Measurements from ENCODE around the gene ZNF320. TPM values are rescaled to one million over a fixed set of nuclear protein-coding genes. Genes with fewer than 3 reads are reported as not detected.
"Not testable (repeated sequence)": the region's sequence is repeated elsewhere in the genome, so short reads cannot be mapped to it uniquely, and the experiment has no call there.

The ZNF320 gene
- polyA plus RNA-seq, 3 donors from 2014 or later, result 4.9 to 5.5 TPM; not detected in 1

- H3K9me3 Mint-ChIP-seq, result no peaks in the 10 kb centered on the region
- peaks cover 0 to 4% (median 3%) of the 10 kb centered on the region in 3 donors for H3K36me3 Mint-ChIP-seq
- no peak for DNase-seq
- peaks cover 48 to 66% of the 10 kb centered on the region in 2 donors for H3K4me1 Mint-ChIP-seq
- H3K27ac Mint-ChIP-seq, result peak overlapping the region in 5 of 6 donors; percentile 5 to 88 (median 52)
- peak overlapping the region in 4 of 5 donors; percentile 0 to 73 (median 18) for H3K4me3 Mint-ChIP-seq
- H3K27me3 Mint-ChIP-seq (ENCODE audit: low read depth in 3 of 3), result peaks cover 0 to 8% (median 5%) of the 10 kb centered on the region in 3 donors
Measured at GRCh38 chr19:52938761-52939160, 41.3 kb upstream of the ZNF320 start.

GRCh38 chr19:52936954-52937325 lies 39.5 kb upstream of the ZNF320 start:
- H3K9me3 Mint-ChIP-seq, result no peaks in the 10 kb centered on the region
- no peak for DNase-seq
- peak overlapping the region in 5 of 6 donors; percentile 9 to 53 (median 43) for H3K27ac Mint-ChIP-seq
- peaks cover 0 to 4% (median 3%) of the 10 kb centered on the region in 3 donors for H3K27me3 Mint-ChIP-seq (ENCODE audit: low read depth in 3 of 3)
- peaks cover 40 to 64% of the 10 kb centered on the region in 2 donors for H3K4me1 Mint-ChIP-seq
- H3K36me3 Mint-ChIP-seq, result peaks cover 0 to 12% (median 11%) of the 10 kb centered on the region in 3 donors
- no peak overlapping the region for H3K4me3 Mint-ChIP-seq

DNA sequence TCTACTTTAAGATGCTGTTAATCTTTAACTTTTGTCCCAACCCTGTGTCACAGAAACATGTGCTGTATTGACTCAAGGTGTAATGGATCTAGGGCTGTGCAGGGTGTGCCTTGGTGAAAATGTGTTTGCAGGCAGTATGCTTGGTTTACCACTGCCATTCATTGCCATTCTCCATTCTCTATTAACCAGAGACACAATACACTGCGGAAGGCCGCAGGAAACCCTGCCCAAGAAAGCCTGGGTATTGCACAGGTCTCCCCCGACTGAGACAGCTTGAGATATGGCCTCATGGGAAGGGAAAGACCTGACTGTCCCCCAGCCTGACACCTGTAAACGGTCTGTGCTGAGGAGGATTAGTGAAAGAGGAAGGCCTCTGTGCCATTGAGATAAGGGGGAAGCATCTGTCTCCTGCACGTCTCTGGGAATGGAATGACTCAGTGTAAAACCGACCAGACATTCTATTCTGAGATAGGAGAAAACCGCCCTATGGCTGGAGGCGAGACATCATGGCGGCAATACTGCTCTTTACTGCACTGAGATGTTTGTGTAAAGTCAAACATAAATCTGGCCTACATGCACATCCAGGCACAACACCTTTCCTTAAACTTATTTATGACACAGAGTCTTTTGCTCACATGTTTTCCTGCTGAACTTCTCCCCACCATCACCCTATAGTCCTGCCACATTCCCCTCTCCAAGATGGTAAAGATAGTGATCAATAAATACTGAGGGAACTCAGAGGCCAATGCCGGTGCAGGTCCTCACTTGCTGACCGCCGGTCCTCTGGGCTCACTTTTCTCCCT lies 38.9 kb upstream of the ZNF320 start:
- H3K36me3 Mint-ChIP-seq, result peaks cover 0 to 14% (median 11%) of the 10 kb centered on the region in 3 donors
- H3K27me3 Mint-ChIP-seq (ENCODE audit: low read depth in 3 of 3), result peaks cover 0 to 2% (median 0%) of the 10 kb centered on the region in 3 donors
- DNase-seq, result no peak
- no peaks in the 10 kb centered on the region for H3K9me3 Mint-ChIP-seq
- peak overlapping the region in 4 of 6 donors; percentile 9 to 56 (median 50) for H3K27ac Mint-ChIP-seq
- H3K4me3 Mint-ChIP-seq, result peak overlapping the region in 2 of 5 donors; percentile 2 to 36
- H3K4me1 Mint-ChIP-seq, result peaks cover 34 to 59% of the 10 kb centered on the region in 2 donors

GRCh38 chr19:52935434-52935833 lies 38.0 kb upstream of the ZNF320 start:
- Mint-ChIP-seq H3K4me3 (peak overlapping the region in 1 of 5 donors; percentile 33), H3K36me3 (peaks cover 0 to 14% (median 11%) of the 10 kb centered on the region in 3 donors), H3K27me3 (ENCODE audit: low read depth in 3 of 3) (peaks cover 0 to 2% (median 0%) of the 10 kb centered on the region in 3 donors), H3K9me3 (no peaks in the 10 kb centered on the region), H3K27ac (peak overlapping the region in 3 of 6 donors; percentile 10 to 73 (median 26)), H3K4me1 (peaks cover 27 to 49% of the 10 kb centered on the region in 2 donors)
- peak in 2 of 3 donors; percentile 10 for DNase-seq

DNA sequence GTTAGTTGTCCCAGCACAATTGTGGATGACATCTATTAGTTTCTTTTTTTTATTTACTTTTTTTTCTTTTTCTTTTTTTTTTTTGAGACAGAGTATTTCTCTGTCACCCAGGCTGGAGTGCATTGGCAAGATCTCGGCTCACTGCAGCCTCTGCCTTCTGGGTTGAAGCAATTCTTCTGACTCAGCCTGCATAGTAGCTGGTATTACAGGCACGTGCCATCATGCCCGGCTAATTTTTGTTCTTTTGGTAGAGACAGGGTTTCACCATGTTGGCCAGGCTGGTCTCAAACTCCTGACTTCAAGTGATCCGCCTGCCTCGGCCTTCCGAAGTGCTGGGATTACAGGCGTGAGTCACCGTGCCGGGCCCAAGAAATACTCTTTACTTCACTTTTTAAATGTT lies 27.2 kb upstream of the ZNF320 start:
- DNase-seq; H3K27me3 Mint-ChIP-seq (ENCODE audit: low read depth in 3 of 3); H3K9me3 Mint-ChIP-seq; H3K27ac Mint-ChIP-seq: not testable (repeated sequence)
- Mint-ChIP-seq H3K4me3 (peak overlapping the region; percentile 5 to 53 (median 32)), H3K36me3 (peaks cover 9 to 11% (median 10%) of the 10 kb centered on the region in 3 donors), H3K4me1 (peaks cover 36 to 37% of the 10 kb centered on the region in 2 donors)

GRCh38 chr19:52923778-52924593 lies 26.6 kb upstream of the ZNF320 start:
- no peaks in the 10 kb centered on the region for H3K9me3 Mint-ChIP-seq
- H3K4me1 Mint-ChIP-seq, result peaks cover 36 to 37% of the 10 kb centered on the region in 2 donors
- H3K4me3 Mint-ChIP-seq, result peak overlapping the region; percentile 90 to 98 (median 96)
- H3K27ac Mint-ChIP-seq, result peak overlapping the region; percentile 78 to 97 (median 92)
- H3K27me3 Mint-ChIP-seq (ENCODE audit: low read depth in 3 of 3), result peaks cover 1 to 4% (median 4%) of the 10 kb centered on the region in 3 donors
- peaks cover 5 to 6% (median 6%) of the 10 kb centered on the region in 3 donors for H3K36me3 Mint-ChIP-seq
- no peak for DNase-seq

GRCh38 chr19:52922841-52923777 lies 25.7 kb upstream of the ZNF320 start, which contains the start of gene ZNF888:
Gene ZNF888 (minus strand): TSS chr19:52923428. CDS start chr19:52917873, 5,555 bp downstream.
- peak; percentile 85 to 86 (median 85) for DNase-seq
- no peaks in the 10 kb centered on the region for H3K9me3 Mint-ChIP-seq
- peaks cover 36 to 37% of the 10 kb centered on the region in 2 donors for H3K4me1 Mint-ChIP-seq
- peaks cover 1 to 4% (median 4%) of the 10 kb centered on the region in 3 donors for H3K27me3 Mint-ChIP-seq (ENCODE audit: low read depth in 3 of 3)
- H3K27ac Mint-ChIP-seq, result peak within 1 kb of the TSS; percentile 87 to 97 (median 92)
- H3K4me3 Mint-ChIP-seq, result peak within 1 kb of the TSS; percentile 90 to 98 (median 96)
- peaks cover 0 to 4% (median 0%) of the 10 kb centered on the region in 3 donors for H3K36me3 Mint-ChIP-seq

GRCh38 chr19:52917531-52917930 lies 20.1 kb upstream of the ZNF320 start:
- peaks cover 17 to 19% of the 10 kb centered on the region in 2 donors for H3K4me1 Mint-ChIP-seq
- H3K27ac Mint-ChIP-seq, result no peak overlapping the region

DNA sequence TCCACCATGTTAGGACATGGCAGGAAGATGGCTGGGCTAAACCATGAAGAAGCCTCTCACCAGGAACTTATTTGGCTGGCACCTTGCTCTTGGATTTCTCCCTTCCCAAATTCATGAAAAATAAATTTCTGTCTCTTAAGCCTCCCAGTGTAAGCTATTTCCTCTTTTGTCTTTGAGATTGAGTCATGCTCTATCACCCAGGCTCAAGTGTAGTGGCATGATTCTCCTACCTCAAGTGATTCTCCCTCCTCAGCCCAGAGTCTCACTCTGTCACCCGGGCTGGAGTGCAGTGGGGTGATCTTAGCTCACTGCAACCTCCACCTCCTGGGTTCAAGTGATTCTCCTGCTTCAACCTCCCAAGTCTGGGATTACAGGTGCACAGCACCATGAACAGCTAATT lies 13.2 kb upstream of the ZNF320 start:
- Mint-ChIP-seq H3K27me3 (ENCODE audit: low read depth in 3 of 3) (peaks cover 0 to 2% (median 0%) of the 10 kb centered on the region in 3 donors), H3K36me3 (peaks cover 43 to 73% (median 66%) of the 10 kb centered on the region in 3 donors), H3K27ac (no peak overlapping the region), H3K4me3 (no peak overlapping the region), H3K4me1 (no peaks in the 10 kb centered on the region), H3K9me3 (peaks cover 0 to 37% (median 27%) of the 10 kb centered on the region in 6 donors)
- no peak for DNase-seq

More at GRCh38 chr19:52917531-52917930, 20.1 kb upstream of the ZNF320 start:
- Mint-ChIP-seq H3K4me3 (no peak overlapping the region), H3K36me3 (peaks cover 21 to 35% (median 32%) of the 10 kb centered on the region in 3 donors), H3K27me3 (ENCODE audit: low read depth in 3 of 3) (peaks cover 0 to 3% (median 1%) of the 10 kb centered on the region in 3 donors), H3K9me3 (no peaks in the 10 kb centered on the region)
- DNase-seq, result no peak

DNA sequence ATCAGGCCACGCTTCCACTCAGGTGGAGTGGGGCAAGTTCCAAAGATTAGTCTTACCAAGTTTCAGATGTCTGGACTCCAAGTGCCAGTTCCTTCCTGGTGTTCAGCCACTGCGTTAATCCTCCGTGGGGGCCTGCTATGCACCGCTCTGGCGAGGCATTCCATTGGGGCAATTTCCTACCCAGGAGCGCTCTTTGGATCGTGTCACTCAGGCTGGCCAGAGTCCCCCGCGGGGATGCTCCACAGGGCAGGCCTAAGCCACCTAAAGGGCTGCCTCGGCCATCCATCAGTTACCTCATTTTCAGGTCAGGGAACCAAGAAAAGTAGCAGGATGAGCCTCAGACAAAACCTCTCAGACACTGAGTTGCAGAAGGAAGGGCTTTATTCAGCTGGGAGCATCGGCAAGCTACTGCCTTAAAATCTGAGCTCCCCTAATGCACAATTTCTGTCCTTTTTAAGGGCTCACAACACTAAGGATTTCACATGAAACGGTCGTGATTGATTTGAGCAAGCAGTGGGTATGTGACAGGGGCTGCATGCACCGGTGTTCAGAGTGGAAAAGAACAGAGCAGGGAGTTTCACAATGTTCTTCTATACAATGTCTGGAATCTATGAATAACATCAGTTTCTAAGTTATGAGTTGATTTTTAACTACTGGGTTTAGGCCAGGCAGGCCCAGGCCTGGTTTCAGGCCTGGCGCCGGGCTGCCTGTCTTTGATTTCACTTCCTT lies 6.8 kb upstream of the ZNF320 start:
- DNase-seq; H3K27ac Mint-ChIP-seq; H3K27me3 Mint-ChIP-seq (ENCODE audit: low read depth in 3 of 3); H3K4me1 Mint-ChIP-seq; H3K4me3 Mint-ChIP-seq: not testable (repeated sequence)
- peaks cover 2 to 36% (median 23%) of the 10 kb centered on the region in 6 donors for H3K9me3 Mint-ChIP-seq
- peaks cover 30 to 37% (median 33%) of the 10 kb centered on the region in 3 donors for H3K36me3 Mint-ChIP-seq

- peaks cover 12 to 19% (median 15%) of the 10 kb centered on the region in 3 donors for H3K36me3 Mint-ChIP-seq
- DNase-seq, result no peak
- peaks cover 2 to 19% (median 11%) of the 10 kb centered on the region in 6 donors for H3K9me3 Mint-ChIP-seq
- no peak overlapping the region for H3K27ac Mint-ChIP-seq
- H3K4me1 Mint-ChIP-seq, result peaks cover 9 to 20% of the 10 kb centered on the region in 2 donors
- no peak overlapping the region for H3K4me3 Mint-ChIP-seq
- H3K27me3 Mint-ChIP-seq (ENCODE audit: low read depth in 3 of 3), result peaks cover 0 to 2% (median 2%) of the 10 kb centered on the region in 3 donors
Measured at GRCh38 chr19:52901842-52902241, 4.4 kb upstream of the ZNF320 start.

GRCh38 chr19:52898596-52898995 lies 1.2 kb upstream of the ZNF320 start:
- Mint-ChIP-seq H3K4me1 (peaks cover 16 to 25% of the 10 kb centered on the region in 2 donors), H3K4me3 (peak overlapping the region; percentile 19 to 56 (median 36)), H3K27ac (peak overlapping the region in 5 of 6 donors; percentile 31 to 82 (median 49))
- not testable (repeated sequence) for H3K9me3 Mint-ChIP-seq; H3K27me3 Mint-ChIP-seq (ENCODE audit: low read depth in 3 of 3); DNase-seq; H3K36me3 Mint-ChIP-seq

All from immature natural killer cell (primary cell).